HCT116 (cell line): ENCODE data around the gene G6PC2. TPM values are rescaled to one million over a fixed set of nuclear protein-coding genes. Genes with fewer than 3 reads are reported as not detected.

Experiments
- ATAC-seq: fragments of 200-7000 bp; cut with Tn5 transposase; 2 replicates; pipeline ENCODE4 v1.9.1; 2020; ENCODE audit warnings: mild to moderate bottlenecking, moderate library complexity
- BruUV-seq: library from RNA; stranded (reverse); fragments of 400-500 nt; replicated peaks from 2 replicates; lab custom pipeline; 2021; lab: Mats Ljungman, UMichigan
- CTCF ChIA-PET: fragments of 300-600 bp; sonication (Branson Sonifier 250); formaldehyde crosslinking; loops from one replicate; lab custom pipeline; 2021; ENCODE audit warnings: antibody characterized with exemption; lab: Charles Lee
- POLR2A ChIA-PET: fragments of 300-600, 350-600 bp; sonication (Branson Sonifier 250); formaldehyde crosslinking; loops from one replicate; lab custom pipeline; 2021; ENCODE audit warnings: antibody characterized with exemption; lab: Charles Lee
- RAD21 ChIA-PET, 2 experiments: fragments of 300-600 bp; sonication (Branson Sonifier 250); formaldehyde crosslinking; loops; one replicate each; lab custom pipeline; 2023; ENCODE audit warnings: low total read pairs in 2 of 2; ENCODE audit not compliant: uncharacterized antibody in 2 of 2, unreplicated experiment in 2 of 2, low non-redundant PET in 1 of 2; lab: Charles Lee
- DNase-seq: peaks from one replicate; pipeline ENCODE4 v3.0.0-alpha.2; 2010; ENCODE audit warnings: low read depth, low spot score
- H2AFZ ChIP-seq: fragments of 200-600 bp; shearing (Covaris generic), sonication (generic); 2 replicates; pipeline ENCODE4 v1.6.1; 2017; ENCODE audit warnings: low read depth, mixed run types, mixed read lengths, antibody characterized with exemption, low read length; ENCODE audit not compliant: poor library complexity, severe bottlenecking
- H3K27ac ChIP-seq: 2 replicates; pipeline ENCODE4 v1.5.1; 2012; ENCODE audit warnings: low read depth, low read length
- H3K27me3 ChIP-seq: fragments of 200-600 bp; sonication (generic); 2 replicates; pipeline ENCODE4 v1.6.1; 2016; ENCODE audit warnings: mixed run types, low read length, mixed read lengths; ENCODE audit not compliant: insufficient read depth
- H3K36me3 ChIP-seq, 2 experiments: fragments of 200-500 bp in 1 of 2; fragments of 200-600 bp in 1 of 2; sonication (Bioruptor generic) in 1 of 2; sonication (generic) in 1 of 2; 2 replicates each; pipeline versions ENCODE4 v1.5.1 to v1.6.1; 2014 to 2016; ENCODE audit warnings: low read length in 2 of 2, inconsistent platforms in 1 of 2, mixed read lengths in 1 of 2, mixed run types in 1 of 2; ENCODE audit not compliant: insufficient read depth in 2 of 2, control insufficient read depth in 1 of 2
- H3K4me1 ChIP-seq, 2 experiments: fragments of 200-600 bp in 1 of 2; sonication (generic) in 1 of 2; 2 replicates each; pipeline versions ENCODE4 v1.5.1 to v1.6.1; 2012 to 2017; ENCODE audit warnings: low read length in 2 of 2, inconsistent platforms in 1 of 2, mild to moderate bottlenecking in 1 of 2, mixed read lengths in 1 of 2, mixed run types in 1 of 2, moderate library complexity in 1 of 2; ENCODE audit not compliant: insufficient read depth in 2 of 2, control insufficient read depth in 1 of 2
- H3K4me2 ChIP-seq: fragments of 200-600 bp; sonication (generic); 2 replicates; pipeline ENCODE4 v1.6.1; 2017; ENCODE audit warnings: mixed run types, low read length, mixed read lengths
- H3K4me3 ChIP-seq, 2 experiments: fragments of 200-600 bp in 1 of 2; sonication (generic) in 1 of 2; replicated peaks in 1 of 2; 2 replicates each; pipeline ENCODE4 v1.5.1; 2011 to 2016; ENCODE audit warnings: low read length in 2 of 2, control low read depth in 1 of 2, low read depth in 1 of 2, mild to moderate bottlenecking in 1 of 2, mixed read lengths in 1 of 2, mixed run types in 1 of 2
- H3K79me2 ChIP-seq: fragments of 200-600 bp; sonication (generic); 2 replicates; pipeline ENCODE4 v1.6.1; 2017; ENCODE audit warnings: mild to moderate bottlenecking, mixed run types, low read length, moderate library complexity, mixed read lengths; ENCODE audit not compliant: insufficient read depth
- H3K9ac ChIP-seq: fragments of 200-600 bp; sonication (generic); 2 replicates; pipeline ENCODE4 v1.6.1; 2016; ENCODE audit warnings: low read length, mixed read lengths
- H3K9me2 ChIP-seq: fragments of 200-600 bp; sonication (generic), shearing (Covaris generic); 2 replicates; pipeline ENCODE4 v1.6.1; 2017; ENCODE audit warnings: mixed run types, mild to moderate bottlenecking, moderate library complexity; ENCODE audit not compliant: insufficient read depth
- H3K9me3 ChIP-seq, 2 experiments: fragments of 200-500 bp in 1 of 2; fragments of 200-600 bp in 1 of 2; sonication (Bioruptor generic) in 1 of 2; sonication (generic) in 1 of 2; 2 replicates each; pipeline ENCODE4 v1.6.1; 2014 to 2017; ENCODE audit warnings: low read length in 2 of 2, mixed read lengths in 2 of 2, inconsistent platforms in 1 of 2, low read depth in 1 of 2, mild to moderate bottlenecking in 1 of 2, mixed run types in 1 of 2, moderate library complexity in 1 of 2; ENCODE audit not compliant: control insufficient read depth in 1 of 2, insufficient read depth in 1 of 2
- H4K20me1 ChIP-seq: fragments of 200-600 bp; sonication (generic), shearing (Covaris generic); 2 replicates; pipeline ENCODE4 v1.6.1; 2017; ENCODE audit warnings: mixed run types, mild to moderate bottlenecking, moderate library complexity; ENCODE audit not compliant: insufficient read depth
- EGR1 ChIP-seq: IDR thresholded peaks from 2 replicates; pipeline ENCODE4 v1.6.1; 2012; ENCODE audit warnings: low read depth
- ELF1 ChIP-seq: IDR thresholded peaks from 2 replicates; pipeline ENCODE4 v1.6.1; 2012; ENCODE audit warnings: low read depth, borderline replicate concordance
- EZH2phosphoT487 ChIP-seq: fragments of 200-600 bp; IDR thresholded peaks from 2 replicates; pipeline ENCODE4 v1.6.1; 2018; ENCODE audit warnings: antibody characterized with exemption, borderline replicate concordance
- MAX ChIP-seq: IDR thresholded peaks from 2 replicates; pipeline ENCODE4 v1.6.1; 2012
- POLR2A ChIP-seq: IDR thresholded peaks from 2 replicates; pipeline ENCODE4 v1.7.0; 2011; ENCODE audit warnings: borderline replicate concordance; ENCODE audit not compliant: insufficient read depth, insufficient read length; ENCODE audit errors: extremely low read depth
- POLR2AphosphoS5 ChIP-seq: IDR thresholded peaks from 2 replicates; pipeline ENCODE4 v1.6.1; 2011; ENCODE audit warnings: mild to moderate bottlenecking, low read depth, low read length, moderate library complexity
- SIN3A ChIP-seq: IDR thresholded peaks from 2 replicates; pipeline ENCODE4 v1.6.1; 2012; ENCODE audit warnings: low read depth
- SP1 ChIP-seq: IDR thresholded peaks from 2 replicates; pipeline ENCODE4 v1.6.1; 2012; ENCODE audit warnings: low read depth
- YY1 ChIP-seq: IDR thresholded peaks from 2 replicates; pipeline ENCODE4 v1.6.1; 2011; ENCODE audit warnings: low read length, low read depth, moderate library complexity, mild to moderate bottlenecking; ENCODE audit not compliant: insufficient replicate concordance; ENCODE audit errors: extremely low read depth
- ZBTB33 ChIP-seq: IDR thresholded peaks from 2 replicates; pipeline ENCODE4 v1.6.1; 2011; ENCODE audit warnings: mild to moderate bottlenecking, low read length, moderate library complexity; ENCODE audit not compliant: insufficient replicate concordance; ENCODE audit errors: extremely low read depth
- ZFX ChIP-seq: fragments of 450-650 bp; IDR thresholded peaks from 2 replicates; pipeline ENCODE4 v1.6.1; 2017
- intact Hi-C: fragments of 100-400 bp; cut with micrococcal nuclease; formaldehyde crosslinking; loops from 2 replicates; pipeline ENCODE4 v1.10.0; 2022
- total RNA-seq: library from RNA; stranded (reverse); gene quantifications from one replicate; pipeline ENCODE4 v1.2.1, GENCODE V29; 2021; ENCODE audit not compliant: unreplicated experiment

Gene G6PC2
- total RNA-seq, 1 experiment from 2014 or later, result not detected

- POLR2A ChIA-PET, result no interaction called here
- intact Hi-C loops, result no loop called here
Observed at GRCh38 chr2:168890006-168890782, 10.9 kb upstream of the G6PC2 start, which contains the start of gene SPC25. Gene SPC25 (minus strand): TSS chr2:168890430. CDS start chr2:168889519, 911 bp downstream.

More at GRCh38 chr2:168890006-168890782, 10.9 kb upstream of the G6PC2 start, which contains the start of gene SPC25:
- Histone ChIP-seq H4K20me1 (no peaks in the 10 kb centered on the region), H3K36me3 (peaks cover 6 to 8% of the 10 kb centered on the region in 2 experiments), H3K4me3 (peak within 1 kb of the TSS; percentile 84 to 95), H3K27me3 (no peaks in the 10 kb centered on the region), H3K9me2 (no peaks in the 10 kb centered on the region), H3K9me3 (no peaks in the 10 kb centered on the region), H3K79me2 (peaks cover 25% of the 10 kb centered on the region), H3K4me2 (peak within 1 kb of the TSS; percentile 84), H3K4me1 (peaks cover 7 to 11% of the 10 kb centered on the region in 2 experiments; a peak in 3 of 4 replicates), H2AFZ (peak within 1 kb of the TSS; percentile 100), H3K27ac (peak within 1 kb of the TSS; percentile 46), H3K9ac (peak within 1 kb of the TSS; percentile 85)
- peak; percentile 79 for TF ChIP-seq SIN3A
- peak; percentile 57; the same call in 1 of the 2 replicates for TF ChIP-seq EGR1
- no peak for TF ChIP-seq EZH2phosphoT487
- TF ChIP-seq ELF1, result no peak; the same call in 1 of the 2 replicates
- peak; percentile 57; the same call in 1 of the 2 replicates for TF ChIP-seq ZFX
- TF ChIP-seq POLR2AphosphoS5, result peak; percentile 64
- peak; percentile 96 for TF ChIP-seq ZBTB33
- peak; percentile 64 for TF ChIP-seq POLR2A
- TF ChIP-seq MAX, result peak; percentile 41; the same call in 1 of the 2 replicates
- peak; percentile 99 for TF ChIP-seq SP1
- peak; percentile 93 for TF ChIP-seq YY1
- peak; percentile 84 for DNase-seq
- ATAC-seq, result peak; percentile 99
- CTCF ChIA-PET, result no interaction called here
- RAD21 ChIA-PET, result no interaction called here
- no TSS peak for BruUV-seq
